SK-N-SH (cell line): ENCODE results near the gene RRAGC. TPM values are rescaled to one million over a fixed set of nuclear protein-coding genes. Genes with fewer than 3 reads are reported as not detected.

ENCODE experiments used
- CHD2 ChIP-seq: fragments of 150-350 bp; IDR thresholded peaks from 2 replicates; pipeline ENCODE4 v1.6.1; 2018; ENCODE audit warnings: low read length; ENCODE audit not compliant: partially characterized antibody
- GABPA ChIP-seq: IDR thresholded peaks from 2 replicates; pipeline ENCODE4 v1.4.0; 2012; ENCODE audit warnings: low read depth, mild to moderate bottlenecking
- POLR2AphosphoS5 ChIP-seq: IDR thresholded peaks from 2 replicates; pipeline ENCODE4 v1.6.1; 2012; ENCODE audit warnings: low read depth, low read length
- RXRA ChIP-seq: IDR thresholded peaks from 2 replicates; pipeline ENCODE4 v1.4.0; 2012; ENCODE audit warnings: low read depth, mild to moderate bottlenecking, borderline replicate concordance
- polyA plus RNA-seq, 3 experiments: library from polyadenylated mRNA; depleted of rRNA; stranded (reverse); fragments of >200 nt; gene quantifications; 2 replicates each; pipeline ENCODE4 v1.2.3, GENCODE V29; 2012
- small RNA-seq, 7 experiments: library from RNA; depleted of rRNA; stranded (forward); fragments of <200 nt; gene quantifications; one replicate each; pipeline ENCODE3, GENCODE V24; 2012
- TF ChIP-seq, protein P1 (sequence below): IDR thresholded peaks from 2 replicates; pipeline ENCODE4 v1.4.0; 2012; ENCODE audit warnings: low read depth, borderline replicate concordance

The RRAGC gene
- polyA plus RNA-seq, 1 of the 3 experiments (the other 2 are of a cell fraction), result 9.6 TPM

DNA sequence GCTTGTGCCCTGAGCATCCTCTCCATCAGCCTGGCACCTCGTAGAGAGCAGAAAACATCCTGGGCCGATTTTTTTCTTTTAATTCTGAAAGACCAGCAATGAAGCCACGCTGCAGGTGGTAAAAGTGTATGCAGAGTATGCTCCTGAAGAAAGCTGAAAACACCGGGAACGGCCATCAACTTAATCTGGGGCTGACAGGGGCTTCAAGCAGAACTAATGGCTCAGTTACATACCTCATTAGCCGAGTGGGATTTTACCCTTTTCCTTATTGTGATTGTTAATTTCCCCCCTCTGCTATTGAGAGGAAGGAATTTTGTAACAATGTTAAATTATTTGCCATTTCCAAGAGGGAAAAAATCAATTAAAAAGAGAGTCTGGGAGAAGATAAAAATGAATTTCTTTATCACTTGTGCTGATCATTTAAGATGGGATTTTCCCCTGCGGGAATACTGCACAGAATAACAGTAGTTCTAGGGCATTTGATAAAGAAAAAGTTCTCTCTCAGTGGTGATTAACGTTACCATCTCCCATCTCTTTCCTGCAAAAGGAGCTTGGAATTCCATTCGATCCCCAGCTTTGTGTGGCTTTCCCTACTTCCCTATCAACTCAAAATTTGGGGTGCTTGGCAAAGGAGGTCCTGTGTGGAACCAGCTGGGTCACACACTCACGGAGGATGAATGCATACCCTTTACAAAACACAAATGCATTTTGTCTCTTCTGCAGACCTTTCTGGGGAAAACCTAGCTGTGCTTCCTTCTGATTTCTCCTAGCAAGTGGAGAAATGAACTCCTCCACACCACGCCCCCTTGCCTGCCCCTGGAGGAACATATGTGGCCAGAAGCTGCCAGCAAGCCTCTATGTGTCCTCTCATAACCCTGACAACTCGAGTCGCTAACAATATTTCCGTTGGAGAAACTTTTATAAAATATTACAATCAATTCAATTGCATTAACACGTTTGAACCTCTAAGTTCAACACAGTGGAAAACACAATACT is 70.9 kb downstream of the RRAGC start (continued):
- TF ChIP-seq RXRA, result no peak
- TF ChIP-seq CHD2, result no peak
- no peak for TF ChIP-seq GABPA
- no peak for TF ChIP-seq POLR2AphosphoS5
- TF ChIP-seq, protein P1, sequence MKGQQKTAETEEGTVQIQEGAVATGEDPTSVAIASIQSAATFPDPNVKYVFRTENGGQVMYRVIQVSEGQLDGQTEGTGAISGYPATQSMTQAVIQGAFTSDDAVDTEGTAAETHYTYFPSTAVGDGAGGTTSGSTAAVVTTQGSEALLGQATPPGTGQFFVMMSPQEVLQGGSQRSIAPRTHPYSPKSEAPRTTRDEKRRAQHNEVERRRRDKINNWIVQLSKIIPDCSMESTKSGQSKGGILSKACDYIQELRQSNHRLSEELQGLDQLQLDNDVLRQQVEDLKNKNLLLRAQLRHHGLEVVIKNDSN, result no peak

Small RNA genes within 50 kb of the gene (small RNA-seq; reads per million reads assigned to genes)
- 0 reads per million in 7 experiments for gene GJA9-MYCBP

Other genes with a start within 250 kb of the RRAGC start
- 16.0 and 17.5 TPM in 2 replicates for gene MYCBP, start 13.6 kb upstream of the RRAGC start, polyA plus RNA-seq (2012; rRNA removed)
- gene GJA9, start 21.8 kb upstream of the RRAGC start, polyA plus RNA-seq (2012; rRNA removed), result not detected in 2 replicates
- gene RHBDL2, start 82.1 kb upstream of the RRAGC start, polyA plus RNA-seq (2012; rRNA removed), result 0.06 and 0.07 TPM in 2 replicates
- gene AKIRIN1, start 131.5 kb upstream of the RRAGC start, polyA plus RNA-seq (2012; rRNA removed), result 37.0 and 50.7 TPM in 2 replicates
- gene NDUFS5, start 166.6 kb upstream of the RRAGC start, polyA plus RNA-seq (2012; rRNA removed), result 881 and 1,097 TPM in 2 replicates